ENCODE data around the gene FPR2.

Gene FPR2

DNA sequence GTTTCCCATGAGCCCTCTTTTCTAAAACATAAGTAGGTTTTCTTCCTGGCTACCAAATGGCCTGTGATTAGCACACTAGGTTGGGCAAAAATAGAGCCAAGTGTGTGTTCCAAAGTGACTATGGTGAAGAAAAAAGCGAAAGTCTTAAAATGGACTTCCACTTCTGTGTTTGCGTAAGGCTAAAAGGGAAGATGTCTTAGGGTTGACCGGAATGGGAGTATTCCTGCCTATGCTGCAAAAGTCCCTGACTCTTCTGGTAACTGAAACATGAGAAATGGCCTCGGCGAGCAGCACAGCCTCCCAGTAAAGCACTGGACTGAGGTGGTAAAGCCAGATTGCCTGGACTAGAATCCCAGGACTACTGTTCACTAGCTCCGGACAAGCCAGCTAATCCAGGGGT lies 6.9 kb upstream of the FPR2 start:
- DNase-seq (ENCODE audit: low spot score) = no peak
- TF ChIP-seq, protein P1, sequence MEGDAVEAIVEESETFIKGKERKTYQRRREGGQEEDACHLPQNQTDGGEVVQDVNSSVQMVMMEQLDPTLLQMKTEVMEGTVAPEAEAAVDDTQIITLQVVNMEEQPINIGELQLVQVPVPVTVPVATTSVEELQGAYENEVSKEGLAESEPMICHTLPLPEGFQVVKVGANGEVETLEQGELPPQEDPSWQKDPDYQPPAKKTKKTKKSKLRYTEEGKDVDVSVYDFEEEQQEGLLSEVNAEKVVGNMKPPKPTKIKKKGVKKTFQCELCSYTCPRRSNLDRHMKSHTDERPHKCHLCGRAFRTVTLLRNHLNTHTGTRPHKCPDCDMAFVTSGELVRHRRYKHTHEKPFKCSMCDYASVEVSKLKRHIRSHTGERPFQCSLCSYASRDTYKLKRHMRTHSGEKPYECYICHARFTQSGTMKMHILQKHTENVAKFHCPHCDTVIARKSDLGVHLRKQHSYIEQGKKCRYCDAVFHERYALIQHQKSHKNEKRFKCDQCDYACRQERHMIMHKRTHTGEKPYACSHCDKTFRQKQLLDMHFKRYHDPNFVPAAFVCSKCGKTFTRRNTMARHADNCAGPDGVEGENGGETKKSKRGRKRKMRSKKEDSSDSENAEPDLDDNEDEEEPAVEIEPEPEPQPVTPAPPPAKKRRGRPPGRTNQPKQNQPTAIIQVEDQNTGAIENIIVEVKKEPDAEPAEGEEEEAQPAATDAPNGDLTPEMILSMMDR (IDR thresholded peaks at IDR 0.05; ENCODE audit: extremely low read depth, missing control alignments) = no peak

DNA sequence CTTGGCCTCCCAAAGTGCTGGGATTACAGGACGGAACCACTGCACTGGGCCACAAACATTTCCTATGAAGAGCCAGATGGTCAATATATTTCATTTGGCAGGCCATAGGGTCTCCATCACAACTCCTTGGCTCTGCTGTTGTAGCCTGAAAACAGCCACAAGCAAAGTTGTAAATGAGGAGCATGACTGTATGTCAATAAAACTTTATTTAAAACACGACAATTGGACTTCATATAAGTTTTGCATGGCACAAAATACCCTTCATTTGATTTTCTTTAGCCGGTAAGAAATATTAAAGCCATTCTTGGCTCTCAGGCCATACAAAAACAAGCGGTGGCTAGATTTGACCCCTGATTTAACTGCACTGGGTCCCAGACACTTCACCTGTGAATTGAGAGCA lies 6.2 kb upstream of the FPR2 start:
- TF ChIP-seq, protein P1 (IDR thresholded peaks at IDR 0.05; ENCODE audit: extremely low read depth, missing control alignments) = no peak
- DNase-seq (ENCODE audit: low spot score) = no peak

DNA sequence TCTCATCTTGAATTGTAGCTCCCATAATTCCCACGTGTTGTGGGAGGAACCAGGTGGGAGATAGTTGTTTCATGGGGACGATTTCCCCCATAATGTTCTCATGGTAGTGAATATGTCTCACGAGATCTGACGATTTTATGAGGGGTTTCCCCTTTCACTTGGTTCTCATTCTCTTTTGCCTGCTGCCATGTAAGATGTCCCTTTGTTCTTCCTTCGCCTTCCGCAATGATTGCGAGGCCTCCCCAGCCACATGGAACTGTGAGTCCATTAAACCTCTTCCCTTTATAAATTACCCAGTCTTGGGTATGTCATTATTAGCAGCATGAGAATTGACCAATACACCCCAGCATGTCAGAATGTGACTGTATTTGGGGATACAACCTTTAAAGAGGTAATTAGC lies 5.4 kb upstream of the FPR2 start:
- TF ChIP-seq, protein P1 (IDR thresholded peaks at IDR 0.05; ENCODE audit: extremely low read depth, missing control alignments) = no peak
- DNase-seq (ENCODE audit: low spot score) = no peak

DNA sequence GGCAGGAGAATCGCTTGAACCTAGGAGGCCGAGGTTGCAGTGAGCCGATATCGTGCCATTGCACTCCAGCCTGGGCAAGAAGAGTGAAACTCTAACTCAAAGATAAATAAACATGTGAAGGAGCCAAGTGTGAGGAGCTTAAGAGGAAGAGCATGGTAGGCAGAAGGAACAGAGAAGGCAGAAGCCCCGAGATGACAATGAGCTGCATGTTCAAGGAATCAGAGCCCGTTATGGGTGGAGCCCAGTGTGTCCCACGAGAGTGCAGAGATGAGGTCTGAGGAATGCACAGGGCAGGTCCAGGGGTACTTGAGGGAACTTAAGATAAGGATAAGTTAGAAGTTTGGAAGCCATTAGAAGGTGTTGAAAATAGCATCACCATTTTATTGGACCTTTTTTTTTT lies 716 bp downstream of the FPR2 start:
- no peak for DNase-seq (ENCODE audit: low spot score)
- TF ChIP-seq, protein P1 (IDR thresholded peaks at IDR 0.05; ENCODE audit: extremely low read depth, missing control alignments) = no peak

DNA sequence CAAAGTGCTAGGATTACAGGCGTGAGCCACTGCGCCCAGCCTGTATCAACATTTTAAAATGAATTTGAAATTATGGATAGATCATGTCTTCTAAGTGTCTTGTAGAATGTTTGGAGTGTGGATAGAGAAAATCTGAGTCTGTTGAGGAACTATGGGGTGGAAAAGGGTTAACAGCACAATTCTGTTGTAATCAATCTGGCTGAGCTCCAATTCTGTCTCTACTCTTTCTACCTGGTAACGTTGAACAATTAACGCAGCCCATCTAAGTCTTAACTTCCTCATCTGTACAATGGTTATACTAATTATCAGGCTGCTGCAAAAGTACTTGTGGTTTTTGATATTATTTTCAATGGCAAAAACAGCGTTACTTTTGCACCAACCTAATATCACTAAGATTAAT lies 4.1 kb downstream of the FPR2 start:
- no peak for DNase-seq (ENCODE audit: low spot score)
- TF ChIP-seq, protein P1 (IDR thresholded peaks at IDR 0.05; ENCODE audit: extremely low read depth, missing control alignments) = no peak

DNA sequence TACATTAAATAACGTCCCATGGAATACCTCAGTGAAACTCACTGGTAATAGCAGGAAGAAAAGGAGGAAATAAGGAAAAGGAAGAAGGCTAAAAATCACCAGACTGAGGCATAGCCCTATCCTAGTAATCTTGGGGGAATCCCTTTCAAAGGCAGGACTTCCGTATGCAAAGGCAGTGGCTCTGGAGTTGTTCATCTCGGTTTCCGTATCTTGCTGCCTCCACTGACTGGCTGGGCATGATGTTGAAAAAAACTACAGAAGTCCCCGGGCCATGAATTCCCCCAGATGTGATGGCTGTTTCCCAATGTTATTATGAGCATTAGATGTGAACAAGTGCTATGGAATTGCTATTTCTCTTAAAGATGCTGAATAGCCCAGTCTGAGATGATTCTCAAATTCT lies 5.5 kb downstream of the FPR2 start:
- no peak for DNase-seq (ENCODE audit: low spot score)
- TF ChIP-seq, protein P1 (IDR thresholded peaks at IDR 0.05; ENCODE audit: extremely low read depth, missing control alignments) = no peak

DNA sequence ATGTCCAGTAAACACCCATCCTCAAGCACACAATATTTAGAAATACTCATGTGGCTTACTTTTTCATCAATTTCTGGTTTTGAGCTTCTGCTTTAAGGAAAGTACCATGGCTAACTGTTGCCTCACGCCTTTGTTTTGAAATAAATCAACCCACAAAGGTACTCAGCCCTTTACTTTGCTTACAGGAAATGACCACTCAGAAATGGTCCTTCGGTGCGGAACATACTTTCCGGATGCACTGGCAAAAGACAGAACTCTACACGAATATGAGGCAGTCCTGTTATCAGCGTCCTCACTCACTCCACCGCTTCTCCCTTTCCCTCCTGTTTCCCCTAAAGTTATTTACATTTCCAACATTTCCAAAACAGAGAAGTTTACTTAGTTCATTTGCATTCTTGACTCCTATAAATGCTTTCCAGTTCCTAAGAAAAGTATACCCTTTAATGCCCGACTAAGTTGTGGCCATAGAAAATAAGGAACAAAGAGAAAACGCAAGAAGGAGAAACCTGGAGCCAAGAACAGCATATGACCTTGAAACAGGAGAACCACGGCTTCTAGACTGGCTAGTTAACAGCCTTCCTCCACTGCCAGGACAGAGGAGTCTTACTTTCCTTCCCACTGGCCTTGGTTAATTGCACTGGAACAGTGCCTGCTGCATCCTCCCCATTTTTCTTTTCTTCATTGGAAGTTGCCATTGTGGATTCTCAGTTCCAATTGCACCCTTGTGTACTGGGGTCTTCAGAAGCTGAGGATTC lies 10.6 kb downstream of the FPR2 start:
- TF ChIP-seq, protein P1 (IDR thresholded peaks at IDR 0.05; ENCODE audit: extremely low read depth, missing control alignments) = no peak
- no peak for DNase-seq (ENCODE audit: low spot score)

Measured in GM20000 (cell line).